ENCODE measurements around the gene PDE4D.

The PDE4D gene

DNA sequence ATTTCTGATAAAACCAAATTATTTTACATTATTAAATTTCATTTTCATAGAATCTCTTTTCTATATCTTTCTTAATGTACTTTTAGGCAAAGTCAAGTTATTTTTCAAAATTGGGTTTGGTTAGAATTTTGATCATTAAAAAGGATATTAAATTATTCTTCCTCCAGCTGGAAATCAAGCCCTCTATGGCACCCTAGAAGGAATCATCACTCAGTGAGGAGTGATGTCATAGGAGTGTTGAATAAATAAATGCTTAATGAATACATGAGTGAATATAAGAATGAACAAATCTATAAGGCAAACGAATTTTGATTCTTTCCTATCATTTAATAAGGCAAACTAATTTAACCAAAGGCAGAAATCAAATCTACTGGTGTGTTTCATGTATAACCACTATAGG, 639.9 kb downstream of the PDE4D start:
- Histone ChIP-seq H3K36me3 (no peaks in the 10 kb centered on the region), H3K4me3 (ENCODE audit: low read depth, low read length) (no peak overlapping the region), H3K27me3 (no peaks in the 10 kb centered on the region), H3K9me3 (no peaks in the 10 kb centered on the region), H3K4me1 (no peaks in the 10 kb centered on the region)
- TF ChIP-seq, protein P1, sequence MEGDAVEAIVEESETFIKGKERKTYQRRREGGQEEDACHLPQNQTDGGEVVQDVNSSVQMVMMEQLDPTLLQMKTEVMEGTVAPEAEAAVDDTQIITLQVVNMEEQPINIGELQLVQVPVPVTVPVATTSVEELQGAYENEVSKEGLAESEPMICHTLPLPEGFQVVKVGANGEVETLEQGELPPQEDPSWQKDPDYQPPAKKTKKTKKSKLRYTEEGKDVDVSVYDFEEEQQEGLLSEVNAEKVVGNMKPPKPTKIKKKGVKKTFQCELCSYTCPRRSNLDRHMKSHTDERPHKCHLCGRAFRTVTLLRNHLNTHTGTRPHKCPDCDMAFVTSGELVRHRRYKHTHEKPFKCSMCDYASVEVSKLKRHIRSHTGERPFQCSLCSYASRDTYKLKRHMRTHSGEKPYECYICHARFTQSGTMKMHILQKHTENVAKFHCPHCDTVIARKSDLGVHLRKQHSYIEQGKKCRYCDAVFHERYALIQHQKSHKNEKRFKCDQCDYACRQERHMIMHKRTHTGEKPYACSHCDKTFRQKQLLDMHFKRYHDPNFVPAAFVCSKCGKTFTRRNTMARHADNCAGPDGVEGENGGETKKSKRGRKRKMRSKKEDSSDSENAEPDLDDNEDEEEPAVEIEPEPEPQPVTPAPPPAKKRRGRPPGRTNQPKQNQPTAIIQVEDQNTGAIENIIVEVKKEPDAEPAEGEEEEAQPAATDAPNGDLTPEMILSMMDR (IDR thresholded peaks at IDR 0.05; ENCODE audit: low read depth, low read length): no peak
- no peak for DNase-seq

- Histone ChIP-seq H3K27me3 (no peaks in the 10 kb centered on the region), H3K4me3 (ENCODE audit: low read depth, low read length) (no peak overlapping the region), H3K4me1 (peaks cover 7% of the 10 kb centered on the region), H3K9me3 (no peaks in the 10 kb centered on the region), H3K36me3 (no peaks in the 10 kb centered on the region)
- TF ChIP-seq, protein P1 (IDR thresholded peaks at IDR 0.05; ENCODE audit: low read depth, low read length): no peak
- DNase-seq: no peak
Observed at GRCh38 chr5:59251627-59252026, 641.9 kb downstream of the PDE4D start.

DNA sequence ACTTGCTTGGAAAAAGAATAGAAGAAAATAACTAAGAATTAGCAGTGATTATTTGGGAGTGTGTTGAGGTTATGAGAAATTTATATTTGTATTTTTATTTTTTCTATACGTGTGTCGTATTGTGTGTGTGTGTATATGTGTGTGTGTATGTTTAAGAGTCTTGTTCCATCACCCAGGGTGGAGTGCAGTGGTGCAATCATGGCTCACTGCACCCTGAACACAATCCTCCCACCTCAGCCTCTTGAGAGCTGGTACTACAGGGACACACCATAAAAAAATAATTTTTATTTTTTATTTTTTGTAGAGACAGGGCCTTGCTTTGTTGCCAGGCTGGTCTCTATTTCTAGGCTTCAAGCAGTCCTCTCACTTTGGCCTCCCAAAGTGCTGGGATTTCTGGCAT, 643.8 kb downstream of the PDE4D start:
- no peak for DNase-seq
- Histone ChIP-seq H3K9me3 (no peaks in the 10 kb centered on the region), H3K27me3 (no peaks in the 10 kb centered on the region), H3K4me1 (peaks cover 9% of the 10 kb centered on the region), H3K4me3 (ENCODE audit: low read depth, low read length) (no peak overlapping the region), H3K36me3 (no peaks in the 10 kb centered on the region)
- TF ChIP-seq, protein P1 (IDR thresholded peaks at IDR 0.05; ENCODE audit: low read depth, low read length): no peak

GRCh38 chr5:59249160-59249559, 644.4 kb downstream of the PDE4D start:
- Histone ChIP-seq H3K9me3 (no peaks in the 10 kb centered on the region), H3K36me3 (no peaks in the 10 kb centered on the region), H3K4me1 (peaks cover 9% of the 10 kb centered on the region), H3K4me3 (ENCODE audit: low read depth, low read length) (no peak overlapping the region), H3K27me3 (no peaks in the 10 kb centered on the region)
- TF ChIP-seq, protein P1 (IDR thresholded peaks at IDR 0.05; ENCODE audit: low read depth, low read length): no peak
- DNase-seq: no peak

- TF ChIP-seq, protein P1 (IDR thresholded peaks at IDR 0.05; ENCODE audit: low read depth, low read length): no peak
- no peak overlapping the region for H3K4me3 ChIP-seq (ENCODE audit: low read depth, low read length)
- DNase-seq: no peak
- H3K4me1 ChIP-seq: peaks cover 9% of the 10 kb centered on the region
- no peaks in the 10 kb centered on the region for H3K9me3 ChIP-seq
- H3K36me3 ChIP-seq: no peaks in the 10 kb centered on the region
- H3K27me3 ChIP-seq: no peaks in the 10 kb centered on the region
Observed at GRCh38 chr5:59246882-59247281, 646.6 kb downstream of the PDE4D start.

DNA sequence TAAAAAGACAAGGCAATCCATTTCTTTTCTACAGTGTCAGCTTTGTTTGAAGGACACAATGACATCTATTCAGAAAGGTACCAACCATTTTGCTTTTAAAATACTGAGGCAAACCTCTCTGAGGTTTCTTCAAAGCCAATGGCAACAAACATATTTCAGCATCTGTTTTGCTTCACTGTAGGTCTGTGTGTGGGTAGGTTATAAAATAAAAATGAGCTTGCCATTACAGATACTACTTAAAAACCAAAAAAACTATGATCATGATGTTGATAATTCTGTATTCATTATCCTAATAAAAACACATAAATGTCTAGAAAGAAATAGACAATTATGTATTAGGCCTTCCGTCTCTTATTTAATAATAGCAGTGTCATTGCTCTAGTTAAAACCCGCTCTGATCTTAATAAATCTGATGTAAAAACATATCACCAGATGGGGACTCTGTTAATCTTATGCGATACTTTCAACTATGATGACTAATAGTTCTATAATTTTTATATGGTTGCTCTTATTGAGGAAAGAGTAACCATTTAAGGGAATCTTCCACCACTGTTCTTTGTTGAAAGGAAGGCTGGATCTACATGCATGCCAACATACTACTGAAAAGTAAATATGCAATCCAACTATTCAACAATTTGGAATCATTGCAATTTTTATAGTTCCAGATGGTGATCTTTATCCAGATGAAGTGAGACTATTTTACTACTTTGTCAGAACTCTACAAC, 647.2 kb downstream of the PDE4D start:
- Histone ChIP-seq H3K4me1 (peaks cover 9% of the 10 kb centered on the region), H3K27me3 (no peaks in the 10 kb centered on the region), H3K4me3 (ENCODE audit: low read depth, low read length) (no peak overlapping the region), H3K9me3 (no peaks in the 10 kb centered on the region), H3K36me3 (no peaks in the 10 kb centered on the region)
- TF ChIP-seq, protein P1 (IDR thresholded peaks at IDR 0.05; ENCODE audit: low read depth, low read length): no peak
- DNase-seq: no peak

All from BE2C (cell line).